HFF-Myc (cell line): ENCODE results near the gene DNAAF8.

Source experiments
- DNase-seq: peaks from one replicate; pipeline ENCODE4 v3.0.0-alpha.2; 2011; ENCODE audit warnings: low read depth; ENCODE audit errors: extremely low read depth
- H3K4me3 ChIP-seq: replicated peaks from 2 replicates; pipeline ENCODE4 v1.5.1; 2011; ENCODE audit warnings: low read depth, mild to moderate bottlenecking, control low read depth, low read length
- TF ChIP-seq, protein P1 (sequence below): IDR thresholded peaks from 2 replicates; pipeline ENCODE4 v1.5.1; 2012; ENCODE audit warnings: mild to moderate bottlenecking, low read depth, low read length, control low read depth; ENCODE audit errors: missing control alignments

DNAAF8 gene

DNA sequence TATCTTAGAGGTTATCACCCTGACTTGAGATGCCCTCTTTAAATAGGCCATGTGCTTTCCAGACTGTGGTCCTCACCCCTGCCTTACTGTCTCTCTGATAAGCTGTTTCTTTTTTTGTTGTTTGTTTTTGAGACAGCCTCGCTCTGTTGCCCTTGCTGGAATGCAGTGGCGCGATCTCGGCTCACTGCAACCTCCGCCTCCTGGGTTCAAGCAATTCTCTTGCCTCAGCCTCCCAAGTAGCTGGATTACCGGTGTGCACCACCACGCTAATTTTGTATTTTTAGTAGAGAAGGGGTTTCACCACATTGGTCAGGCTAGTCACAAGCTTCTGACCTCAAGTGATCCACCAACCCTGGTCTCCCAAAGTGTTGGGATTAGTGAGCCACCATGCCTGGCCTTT, 54.6 kb downstream of the DNAAF8 start:
- TF ChIP-seq, protein P1, sequence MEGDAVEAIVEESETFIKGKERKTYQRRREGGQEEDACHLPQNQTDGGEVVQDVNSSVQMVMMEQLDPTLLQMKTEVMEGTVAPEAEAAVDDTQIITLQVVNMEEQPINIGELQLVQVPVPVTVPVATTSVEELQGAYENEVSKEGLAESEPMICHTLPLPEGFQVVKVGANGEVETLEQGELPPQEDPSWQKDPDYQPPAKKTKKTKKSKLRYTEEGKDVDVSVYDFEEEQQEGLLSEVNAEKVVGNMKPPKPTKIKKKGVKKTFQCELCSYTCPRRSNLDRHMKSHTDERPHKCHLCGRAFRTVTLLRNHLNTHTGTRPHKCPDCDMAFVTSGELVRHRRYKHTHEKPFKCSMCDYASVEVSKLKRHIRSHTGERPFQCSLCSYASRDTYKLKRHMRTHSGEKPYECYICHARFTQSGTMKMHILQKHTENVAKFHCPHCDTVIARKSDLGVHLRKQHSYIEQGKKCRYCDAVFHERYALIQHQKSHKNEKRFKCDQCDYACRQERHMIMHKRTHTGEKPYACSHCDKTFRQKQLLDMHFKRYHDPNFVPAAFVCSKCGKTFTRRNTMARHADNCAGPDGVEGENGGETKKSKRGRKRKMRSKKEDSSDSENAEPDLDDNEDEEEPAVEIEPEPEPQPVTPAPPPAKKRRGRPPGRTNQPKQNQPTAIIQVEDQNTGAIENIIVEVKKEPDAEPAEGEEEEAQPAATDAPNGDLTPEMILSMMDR = no peak
- no peak for DNase-seq
- H3K4me3 ChIP-seq = no peak overlapping the region

DNA sequence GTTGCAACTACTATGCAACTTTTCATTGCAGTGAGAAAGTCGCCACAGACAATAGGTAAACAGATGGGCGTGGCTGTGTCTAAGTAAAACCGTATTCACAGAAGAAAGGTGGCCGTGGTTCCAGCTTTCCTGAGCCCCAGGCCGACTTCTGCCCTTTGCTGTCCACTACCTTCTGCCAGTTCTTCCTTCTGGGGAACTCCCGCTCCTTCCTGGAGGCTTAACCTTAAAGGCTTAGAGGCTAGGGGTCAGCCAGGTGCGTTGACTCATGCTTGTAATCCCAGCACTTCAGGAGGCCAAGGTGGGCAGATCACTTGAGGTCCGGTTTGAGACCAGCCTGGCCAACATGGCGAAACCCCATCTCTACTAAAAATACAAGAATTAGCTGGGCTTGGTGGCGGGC, 55.9 kb downstream of the DNAAF8 start:
- TF ChIP-seq, protein P1 = no peak
- no peak overlapping the region for H3K4me3 ChIP-seq
- DNase-seq = no peak

DNA sequence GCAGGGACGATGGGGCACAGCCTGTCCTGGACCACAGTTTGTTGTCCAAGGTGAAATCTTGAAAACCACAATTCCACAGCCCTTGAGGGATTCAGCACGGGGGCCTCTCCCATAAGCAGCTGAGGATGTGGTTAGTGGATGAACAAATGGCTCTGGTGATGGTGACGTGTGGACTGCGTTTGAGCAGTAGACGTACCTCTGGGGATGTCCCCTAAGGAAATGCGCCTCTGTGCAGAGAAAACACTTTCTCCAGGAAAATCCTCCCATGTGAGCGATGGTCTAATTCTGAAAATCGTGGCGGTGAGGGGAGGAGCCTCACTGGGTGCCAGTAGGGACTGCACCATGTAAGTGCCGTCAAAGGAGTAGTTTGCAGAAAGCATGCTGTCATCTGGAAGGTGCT, 56.5 kb downstream of the DNAAF8 start:
- no peak for DNase-seq
- H3K4me3 ChIP-seq = no peak overlapping the region
- TF ChIP-seq, protein P1 = no peak

DNA sequence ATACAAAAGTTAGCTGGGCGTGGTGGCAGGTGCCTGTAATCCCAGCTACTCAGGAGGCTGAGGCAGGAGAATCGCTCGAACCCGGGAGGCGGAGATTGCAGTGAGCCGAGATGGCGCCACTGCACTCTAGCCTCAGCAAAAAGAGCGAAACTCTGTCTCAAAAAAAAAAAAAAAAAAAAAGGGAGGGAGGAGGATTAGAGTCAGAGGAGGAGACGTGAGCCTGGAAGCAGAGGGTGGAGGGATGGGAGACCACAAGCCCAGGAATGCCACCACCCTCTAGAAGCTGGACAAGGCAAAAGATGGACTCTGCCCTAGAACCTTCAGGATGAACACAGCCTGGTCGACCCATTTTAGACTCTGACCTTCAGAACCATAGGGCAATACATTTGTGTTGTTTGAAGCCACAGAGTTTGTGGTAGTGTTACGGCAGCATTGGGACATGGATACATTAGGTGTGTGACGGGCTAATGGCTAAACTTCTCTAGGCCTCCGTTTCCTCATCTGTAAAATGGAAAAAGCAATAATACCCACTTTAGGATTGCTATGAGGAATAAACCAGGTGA, 58.7 kb downstream of the DNAAF8 start:
- no peak overlapping the region for H3K4me3 ChIP-seq
- TF ChIP-seq, protein P1 = no peak
- no peak for DNase-seq

DNA sequence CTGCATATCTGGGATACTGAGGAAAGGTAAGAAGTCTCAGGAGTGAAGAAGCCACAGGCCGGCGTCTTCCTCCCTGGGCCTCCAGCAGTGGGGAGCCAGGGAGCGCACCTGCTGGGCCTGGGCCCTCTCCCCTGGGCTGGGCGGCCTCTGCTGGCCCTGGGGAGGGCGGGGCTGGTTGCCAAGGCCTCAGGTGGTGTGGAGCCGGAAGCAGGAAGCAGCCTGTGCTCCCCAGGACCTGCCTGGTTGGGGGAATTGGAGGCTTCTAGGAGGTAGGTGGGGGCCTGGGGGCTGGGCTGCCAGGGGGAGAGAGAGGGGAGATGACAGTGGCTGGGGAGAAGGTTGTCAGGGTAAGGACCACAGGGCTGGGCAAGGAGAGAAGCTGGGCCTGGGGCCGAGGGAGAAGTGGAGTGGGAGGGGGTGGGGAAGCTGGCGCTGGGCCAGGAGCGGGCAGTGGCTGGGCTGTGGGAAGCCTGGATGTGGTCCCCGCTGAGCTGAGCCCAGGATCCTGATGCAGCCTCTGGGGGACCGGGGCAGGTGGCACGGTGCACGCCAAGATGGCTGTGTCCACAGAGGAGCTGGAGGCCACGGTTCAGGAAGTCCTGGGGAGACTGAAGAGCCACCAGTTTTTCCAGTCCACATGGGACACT, 61.0 kb downstream of the DNAAF8 start, which contains the start of gene SMIM22:
SMIM22 (plus strand) TSS at position 189 of the 647 bp plus-strand sequence; CDS start at position 555, 366 bp downstream.
- DNase-seq = no peak
- TF ChIP-seq, protein P1 = no peak
- H3K4me3 ChIP-seq = no peak within 1 kb of the TSS

DNA sequence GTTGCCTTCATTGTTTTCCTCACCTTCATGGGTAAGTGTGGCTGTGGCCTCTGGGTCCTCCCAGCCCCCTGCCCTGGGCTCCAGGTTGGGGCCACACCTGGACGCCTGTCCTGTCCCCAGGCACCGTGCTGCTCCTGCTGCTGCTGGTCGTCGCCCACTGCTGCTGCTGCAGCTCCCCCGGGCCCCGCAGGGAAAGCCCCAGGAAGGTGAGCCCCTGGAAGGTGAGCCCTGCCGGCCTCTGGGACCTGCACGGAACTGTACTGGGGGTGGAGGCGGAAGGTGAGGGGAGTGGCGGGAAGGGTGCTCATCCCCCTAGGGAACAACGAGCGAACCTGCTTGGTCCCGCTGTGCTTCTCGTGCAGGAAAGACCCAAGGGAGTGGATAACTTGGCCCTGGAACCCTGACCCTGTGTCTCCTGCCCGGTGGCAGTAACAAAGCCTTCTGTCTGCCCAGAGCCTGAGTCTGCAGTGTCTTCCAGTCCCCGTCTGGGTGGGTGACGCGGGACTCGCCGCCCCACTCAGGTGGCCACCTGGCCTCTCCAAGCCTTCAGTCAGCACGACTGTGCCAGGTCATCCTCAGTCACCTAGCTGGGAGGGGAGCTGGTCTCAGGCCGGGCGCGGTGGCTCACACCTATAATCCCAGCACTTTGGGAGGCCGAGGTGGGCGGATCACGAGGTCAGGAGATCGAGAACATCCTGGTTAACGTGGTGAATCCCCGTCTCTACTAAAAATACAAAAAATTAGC, 61.7 kb downstream of the DNAAF8 start:
- TF ChIP-seq, protein P1 = no peak
- no peak for DNase-seq
- no peak overlapping the region for H3K4me3 ChIP-seq
